ENCODE measurements around the gene PFDN6. TPM values are rescaled to one million over a fixed set of nuclear protein-coding genes. Genes with fewer than 3 reads are reported as not detected.
"Not testable (repeated sequence)": the region's sequence is repeated elsewhere in the genome, so short reads cannot be mapped to it uniquely, and the experiment has no call there.

Gene PFDN6
- total RNA-seq, 1 experiment from 2014 or later = 90.5 TPM

GRCh38 chr6:33280539-33280938 lies 8.9 kb upstream of the PFDN6 start (continued):
- TF ChIP-seq CTCF (IDR thresholded peaks at IDR 0.05 in 2 of 3, conservative IDR thresholded peaks at IDR 0.05 in 1 of 3; ENCODE audit: borderline replicate concordance in 1 of 3, insufficient read depth in 1 of 3, low read depth in 2 of 3, low read length in 2 of 3) = no peak

- DNase-seq (ENCODE audit: low read depth, low spot score); H3K9me2 ChIP-seq (ENCODE audit: insufficient read depth); H4K20me1 ChIP-seq (ENCODE audit: insufficient read depth); BruUV-seq (replicated peaks); H2AFZ ChIP-seq (ENCODE audit: low read depth, low read length, poor library complexity, severe bottlenecking); H3K9ac ChIP-seq (ENCODE audit: low read length); ATAC-seq; H3K9me3 ChIP-seq (ENCODE audit: control insufficient read depth in 1 of 2, insufficient read depth in 1 of 2, low read depth in 1 of 2, low read length in 2 of 2); H3K4me3 ChIP-seq (replicated peaks in 1 of 2; ENCODE audit: low read depth in 1 of 2, low read length in 2 of 2); RAD21 ChIA-PET (ENCODE audit: low non-redundant PET in 1 of 2, low total read pairs in 2 of 2, uncharacterized antibody in 2 of 2, unreplicated experiment in 2 of 2); H3K4me2 ChIP-seq (ENCODE audit: low read length); H3K27ac ChIP-seq (ENCODE audit: low read depth, low read length); H3K27me3 ChIP-seq (ENCODE audit: insufficient read depth, low read length); POLR2A ChIA-PET; CTCF ChIA-PET: not testable (repeated sequence)
- Histone ChIP-seq H3K36me3 (ENCODE audit: control insufficient read depth in 1 of 2, insufficient read depth in 2 of 2, low read length in 2 of 2) (peaks cover 27 to 44% of the 10 kb centered on the region in 2 experiments; a peak in 3 of 4 replicates), H3K79me2 (ENCODE audit: insufficient read depth, low read length) (peaks cover 37% of the 10 kb centered on the region), H3K4me1 (ENCODE audit: control insufficient read depth in 1 of 2, insufficient read depth in 2 of 2, low read length in 2 of 2) (peaks cover 9 to 18% of the 10 kb centered on the region in 2 experiments; a peak in 3 of 4 replicates)
- intact Hi-C loops (cut with micrococcal nuclease) = loop anchor here (5.0 kb wide), 1 partner anchor 107 kb away; the partner anchor contains the start of gene KIFC1
Measured at GRCh38 chr6:33285214-33285613, 4.2 kb upstream of the PFDN6 start.

- Histone ChIP-seq H3K4me3 (replicated peaks in 1 of 2; ENCODE audit: low read depth in 1 of 2, low read length in 2 of 2) (peak overlapping the region in 1 of 2 experiments; percentile 97; a peak in 1 of 4 replicates), H3K27me3 (ENCODE audit: insufficient read depth, low read length) (no peaks in the 10 kb centered on the region), H3K4me1 (ENCODE audit: control insufficient read depth in 1 of 2, insufficient read depth in 2 of 2, low read length in 2 of 2) (peaks cover 10 to 15% of the 10 kb centered on the region in 2 experiments), H3K36me3 (ENCODE audit: control insufficient read depth in 1 of 2, insufficient read depth in 2 of 2, low read length in 2 of 2) (peaks cover 33 to 47% of the 10 kb centered on the region in 2 experiments; a peak in 3 of 4 replicates), H4K20me1 (ENCODE audit: insufficient read depth) (no peaks in the 10 kb centered on the region), H3K79me2 (ENCODE audit: insufficient read depth, low read length) (peaks cover 55% of the 10 kb centered on the region), H3K9ac (ENCODE audit: low read length) (no peak overlapping the region; the same call in 1 of the 2 replicates), H2AFZ (ENCODE audit: low read depth, low read length, poor library complexity, severe bottlenecking) (no peak overlapping the region), H3K27ac (ENCODE audit: low read depth, low read length) (no peak overlapping the region), H3K9me2 (ENCODE audit: insufficient read depth) (no peaks in the 10 kb centered on the region), H3K9me3 (ENCODE audit: control insufficient read depth in 1 of 2, insufficient read depth in 1 of 2, low read depth in 1 of 2, low read length in 2 of 2) (no peaks in the 10 kb centered on the region), H3K4me2 (ENCODE audit: low read length) (peak overlapping the region; percentile 96)
- intact Hi-C loops (cut with micrococcal nuclease) = loop anchor here (5.0 kb wide), 1 partner anchor 105 kb away; the partner anchor contains the start of gene KIFC1
- no peak for DNase-seq (ENCODE audit: low read depth, low spot score)
- ChIA-PET RAD21 (ENCODE audit: low non-redundant PET in 1 of 2, low total read pairs in 2 of 2, uncharacterized antibody in 2 of 2, unreplicated experiment in 2 of 2) (no interaction called here), POLR2A (no interaction called here), CTCF (no interaction called here)
- ATAC-seq = no peak
- BruUV-seq (replicated peaks) = no TSS peak
- TF ChIP-seq EZH2phosphoT487 (IDR thresholded peaks at IDR 0.05; ENCODE audit: borderline replicate concordance) (no peak), SRF (IDR thresholded peaks at IDR 0.05; ENCODE audit: low read depth) (no peak), ATF3 (IDR thresholded peaks at IDR 0.05) (no peak), CTCF (IDR thresholded peaks at IDR 0.05 in 2 of 3, conservative IDR thresholded peaks at IDR 0.05 in 1 of 3; ENCODE audit: borderline replicate concordance in 1 of 3, insufficient read depth in 1 of 3, low read depth in 2 of 3, low read length in 2 of 3) (no peak), ZNF274 (IDR thresholded peaks at IDR 0.05; ENCODE audit: low read depth, low read length) (no peak), SP1 (IDR thresholded peaks at IDR 0.05; ENCODE audit: low read depth) (no peak), CBX3 (IDR thresholded peaks at IDR 0.05; ENCODE audit: low read depth) (no peak), JUND (IDR thresholded peaks at IDR 0.05) (no peak), TCF7L2 (IDR thresholded peaks at IDR 0.05; ENCODE audit: borderline replicate concordance, extremely low read depth, insufficient read depth, insufficient read length) (no peak), RAD21 (IDR thresholded peaks at IDR 0.05; ENCODE audit: low read depth) (no peak), SIN3A (IDR thresholded peaks at IDR 0.05; ENCODE audit: low read depth) (no peak)
Measured at GRCh38 chr6:33286946-33287914, 2.2 kb upstream of the PFDN6 start.
